Stimulated activated CD4-positive, alpha-beta T cell treated with anti-CD3 and anti-CD28 coated beads, Interleukin-2, amount 100 ng/mL, for 4 hours (primary cell): ENCODE measurements around the gene FLNB.
"Not testable (repeated sequence)": the region's sequence is repeated elsewhere in the genome, so short reads cannot be mapped to it uniquely, and the experiment has no call there.

Source experiments
- DNase-seq: peaks from one replicate; pipeline ENCODE4 v3.0.0-alpha.2; 2020; ENCODE audit warnings: low read depth

The FLNB gene

GRCh38 chr3:58180940-58181587 is 172.8 kb downstream of the FLNB start:
- DNase-seq, result no peak

GRCh38 chr3:58183221-58183620 is 175.0 kb downstream of the FLNB start:
- no peak for DNase-seq

- DNase-seq, result no peak
Measured at GRCh38 chr3:58183891-58184290, 175.7 kb downstream of the FLNB start.

GRCh38 chr3:58184309-58184981 is 176.2 kb downstream of the FLNB start:
- no peak for DNase-seq

GRCh38 chr3:58184982-58185360 is 176.7 kb downstream of the FLNB start:
- no peak for DNase-seq

- no peak for DNase-seq
Measured at GRCh38 chr3:58188173-58188564, 179.9 kb downstream of the FLNB start.

GRCh38 chr3:58188921-58189451 is 180.8 kb downstream of the FLNB start:
- no peak for DNase-seq

- DNase-seq, result no peak
Measured at GRCh38 chr3:58189691-58190090, 181.5 kb downstream of the FLNB start.

- DNase-seq, result no peak
Measured at GRCh38 chr3:58190291-58190690, 182.1 kb downstream of the FLNB start.

- DNase-seq, result no peak
Measured at GRCh38 chr3:58190882-58191281, 182.7 kb downstream of the FLNB start.

- no peak for DNase-seq
Measured at GRCh38 chr3:58191361-58191991, 183.3 kb downstream of the FLNB start.

GRCh38 chr3:58192069-58192468 is 183.8 kb downstream of the FLNB start:
- DNase-seq, result no peak

- no peak for DNase-seq
Measured at GRCh38 chr3:58193682-58194407, 185.6 kb downstream of the FLNB start.

GRCh38 chr3:58197588-58197987 is 189.4 kb downstream of the FLNB start:
- no peak for DNase-seq

GRCh38 chr3:58198362-58198761 is 190.1 kb downstream of the FLNB start:
- no peak for DNase-seq

- DNase-seq, result no peak
Measured at GRCh38 chr3:58198804-58199203, 190.6 kb downstream of the FLNB start.

- DNase-seq, result no peak
Measured at GRCh38 chr3:58200121-58200709, 192.0 kb downstream of the FLNB start.

GRCh38 chr3:58200846-58201355 is 192.7 kb downstream of the FLNB start:
- no peak for DNase-seq

- not testable (repeated sequence) for DNase-seq
Measured at GRCh38 chr3:58201451-58201850, 193.2 kb downstream of the FLNB start.

- DNase-seq, result no peak
Measured at GRCh38 chr3:58202917-58203360, 194.7 kb downstream of the FLNB start.

- DNase-seq, result no peak
Measured at GRCh38 chr3:58203541-58203940, 195.3 kb downstream of the FLNB start.

GRCh38 chr3:58204720-58205119 is 196.5 kb downstream of the FLNB start:
- DNase-seq, result no peak
